Measurements from ENCODE around the gene REL. TPM values are rescaled to one million over a fixed set of nuclear protein-coding genes. Genes with fewer than 3 reads are reported as not detected.

Gene REL
- total and polyA plus RNA-seq, 2 of the 4 experiments (the other 2 are of a cell fraction), result 1.3 to 4.3 TPM

DNA sequence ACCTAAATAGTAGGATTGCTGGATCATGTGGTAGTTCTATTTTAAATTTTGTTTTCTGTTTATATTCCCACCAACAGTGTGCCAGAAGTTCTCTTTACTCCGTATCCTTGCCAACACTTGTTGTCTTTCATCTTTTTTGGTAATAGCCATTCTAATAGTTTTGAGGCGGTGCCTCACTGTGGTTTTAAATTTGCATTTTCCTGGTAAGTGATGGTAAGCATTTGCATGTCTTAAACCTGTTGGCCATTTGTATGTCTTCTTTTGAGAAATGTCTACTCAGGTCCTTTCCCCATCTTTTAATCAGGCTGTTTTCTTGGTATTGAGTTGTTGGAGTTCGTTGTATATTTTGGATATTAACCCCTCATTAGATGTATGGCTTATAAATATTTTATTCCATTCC, 51.6 kb downstream of the REL start:
- ChIA-PET CTCF (no interaction called here), POLR2A (ENCODE audit: unreplicated experiment) (no interaction called here)
- dilution Hi-C loops (cut with HindIII; ENCODE audit: low sequenced_read_pairs, unreplicated experiment), result no loop called here

More for the DNA sequence above, 51.6 kb downstream of the REL start:
- Histone ChIP-seq H3K9me3 (ENCODE audit: control insufficient read depth, insufficient read depth, low read length) (no peaks in the 10 kb centered on the region), H2BK5ac (ENCODE audit: low read depth, low read length, poor library complexity, severe bottlenecking) (no peak overlapping the region), H4K91ac (ENCODE audit: insufficient read depth, low read depth, low read length) (no peak overlapping the region), H2BK120ac (ENCODE audit: low read depth, low read length) (no peak overlapping the region), H2AK5ac (ENCODE audit: low read depth, low read length) (no peak overlapping the region), H3K27me3 (ENCODE audit: control insufficient read depth, insufficient read depth, low read length) (no peaks in the 10 kb centered on the region), H3K4ac (ENCODE audit: low read depth, low read length) (no peak overlapping the region), H3K27ac (ENCODE audit: insufficient read depth, low read length) (no peak overlapping the region), H3K14ac (replicated peaks; ENCODE audit: low read depth, low read length) (no peak overlapping the region), H3K56ac (ENCODE audit: extremely low read depth, insufficient read depth, low read length) (no peak overlapping the region), H2BK20ac (ENCODE audit: low read depth, low read length) (no peak overlapping the region), H4K20me1 (ENCODE audit: insufficient read depth, low read length) (no peaks in the 10 kb centered on the region), H2BK15ac (ENCODE audit: low read depth, low read length) (no peak overlapping the region), H4K5ac (ENCODE audit: low read depth, low read length) (no peak overlapping the region), H3K79me1 (ENCODE audit: low read depth in 1 of 2, low read length in 2 of 2) (no peaks in the 10 kb centered on the region), H4K8ac (ENCODE audit: low read depth in 2 of 2, low read length in 2 of 2) (no peak overlapping the region), H3K4me3 (ENCODE audit: insufficient read depth, low read depth, low read length) (no peak overlapping the region), H3K4me2 (ENCODE audit: low read depth, low read length) (no peak overlapping the region), H3K4me1 (ENCODE audit: control insufficient read depth, insufficient read depth, low read length) (no peaks in the 10 kb centered on the region), H3K9me1 (ENCODE audit: insufficient read depth, low read length) (no peaks in the 10 kb centered on the region), H3K18ac (ENCODE audit: low read depth, low read length) (no peak overlapping the region), H3K36me3 (ENCODE audit: control insufficient read depth, insufficient read depth, low read length) (0 out of 2 replicates have a peak, but pooled peaks cover 1% of the 10 kb centered on the region), H3K23ac (ENCODE audit: low read depth, low read length) (no peak overlapping the region), H3K9ac (ENCODE audit: low read depth, low read length) (no peak overlapping the region), H2AFZ (replicated peaks; ENCODE audit: low read length, poor library complexity) (no peak overlapping the region), H2AK9ac (replicated peaks; ENCODE audit: low read depth, low read length, poor library complexity) (no peak overlapping the region)
- ATAC-seq (ENCODE audit: low read depth), result no peak
- in situ Hi-C loops (cut with MboI; ENCODE audit: low sequenced_read_pairs) (no loop called here), intact Hi-C loops (cut with micrococcal nuclease) (no loop called here)
- TF ChIP-seq SMC3 (IDR thresholded peaks at IDR 0.05; ENCODE audit: low read depth, low read length), result no peak
- no TSS peak for BruUV-seq (replicated peaks)
- DNase-seq, result no peak
- WGBS, 2 experiments (ENCODE audit: extremely low coverage in 2 of 2, insufficient read length in 1 of 2), result no CpG with 5 or more reads among the region's 3 CpGs

Measured in IMR-90 (cell line).